NCI-H345 (cell line): ENCODE data around the gene TMEM184B.
A peak's percentile ranks its signal among the peaks of the same experiment; 100 is the strongest.

ENCODE experiments used
- DNase-seq: peaks from one replicate; lab custom pipeline; 2025; lab: John Stamatoyannopoulos, UW

The TMEM184B gene

DNA sequence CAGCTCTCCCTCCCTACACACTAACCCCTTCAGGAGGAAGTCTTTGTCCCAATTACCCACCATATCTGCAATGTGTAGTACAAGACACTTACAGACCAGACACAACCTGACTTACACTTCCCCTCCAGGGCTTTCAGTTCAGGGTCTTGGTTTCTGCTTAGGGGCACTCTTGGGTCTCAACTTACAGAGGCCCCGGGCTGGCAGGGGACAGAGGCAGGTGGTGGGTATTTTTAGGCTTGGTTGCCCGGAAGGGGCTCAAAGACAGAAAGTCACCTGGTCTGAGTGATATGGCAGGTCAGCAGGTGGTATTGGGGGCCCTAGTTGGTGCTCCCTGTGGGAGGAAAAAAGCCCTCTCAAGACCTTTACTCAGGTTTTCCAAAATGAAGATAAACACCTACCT is 3.4 kb upstream of the TMEM184B start:
- DNase-seq: no peak

DNA sequence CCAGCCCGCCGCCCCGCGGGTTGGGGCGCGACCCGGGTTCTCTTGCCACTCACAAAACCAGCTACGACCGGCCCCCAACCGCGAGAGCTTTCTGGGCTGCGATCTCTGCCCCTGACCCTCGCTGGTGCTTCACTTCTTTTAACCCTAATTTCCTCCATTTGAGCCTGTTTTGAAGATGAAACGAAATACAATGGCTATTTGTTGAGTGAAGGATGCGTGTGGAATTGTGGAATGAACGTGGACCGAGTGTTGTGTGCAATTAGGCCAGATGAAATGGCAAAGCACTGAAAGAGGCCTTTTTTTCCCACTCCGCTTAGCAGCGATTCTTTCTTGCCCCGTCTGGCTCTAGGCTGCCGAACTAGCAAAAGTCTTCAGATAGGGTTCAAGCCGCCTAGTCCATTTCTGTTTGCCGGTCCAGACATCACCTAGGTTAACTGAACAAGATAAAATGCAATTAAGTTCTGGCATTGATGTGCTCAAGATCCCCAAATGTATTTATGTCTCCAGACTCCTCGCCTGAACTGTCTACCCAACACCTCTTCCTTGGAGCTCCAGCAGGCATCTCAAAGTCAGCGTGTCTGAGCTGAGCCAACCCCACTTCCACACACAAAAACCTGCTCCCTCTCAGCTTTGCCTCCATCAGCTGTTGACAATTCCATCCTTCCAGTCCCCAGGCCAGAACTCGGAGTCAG is 471 bp upstream of the TMEM184B start:
- no peak for DNase-seq

DNA sequence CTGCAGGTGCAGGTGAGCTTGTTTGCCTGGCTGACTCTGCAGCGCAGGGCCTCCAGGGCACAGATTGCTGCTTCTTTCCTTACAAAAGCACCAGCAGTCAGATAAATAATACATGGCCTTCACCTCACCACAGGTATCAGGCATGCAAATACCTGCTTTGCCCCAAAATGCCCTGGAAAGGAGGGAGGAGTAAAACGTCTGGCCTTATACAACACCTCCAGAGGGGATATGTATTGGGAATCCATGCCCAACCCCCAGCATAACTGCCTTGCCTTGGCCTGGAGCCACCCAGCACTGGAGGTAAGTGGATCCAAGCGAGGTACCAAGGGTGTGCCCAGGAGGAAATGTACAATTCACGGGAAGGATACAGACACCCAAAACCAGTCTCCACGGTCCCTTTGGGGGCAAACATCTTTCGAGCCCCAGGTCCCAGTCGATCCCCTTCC is 860 bp downstream of the TMEM184B start:
- peak; percentile 59 for DNase-seq

DNA sequence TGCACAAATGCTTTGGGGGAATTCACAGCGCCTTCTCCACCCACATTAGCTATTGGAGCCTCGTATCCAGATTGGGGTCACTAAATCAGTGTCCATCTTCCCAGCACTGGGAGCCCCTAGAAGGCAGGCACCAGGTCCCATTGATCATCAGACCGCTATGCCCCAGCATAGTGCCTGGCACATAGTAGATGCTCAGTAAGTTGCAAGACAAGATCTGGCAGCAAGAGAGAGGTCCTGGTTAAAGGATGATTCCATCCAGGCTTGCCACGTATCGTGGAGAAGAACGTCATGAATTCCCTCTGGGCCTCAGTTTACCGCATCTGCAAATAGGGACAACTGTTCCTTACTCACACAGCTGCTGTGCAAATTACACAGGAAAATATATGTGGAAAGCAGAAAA is 1.7 kb downstream of the TMEM184B start:
- no peak for DNase-seq

DNA sequence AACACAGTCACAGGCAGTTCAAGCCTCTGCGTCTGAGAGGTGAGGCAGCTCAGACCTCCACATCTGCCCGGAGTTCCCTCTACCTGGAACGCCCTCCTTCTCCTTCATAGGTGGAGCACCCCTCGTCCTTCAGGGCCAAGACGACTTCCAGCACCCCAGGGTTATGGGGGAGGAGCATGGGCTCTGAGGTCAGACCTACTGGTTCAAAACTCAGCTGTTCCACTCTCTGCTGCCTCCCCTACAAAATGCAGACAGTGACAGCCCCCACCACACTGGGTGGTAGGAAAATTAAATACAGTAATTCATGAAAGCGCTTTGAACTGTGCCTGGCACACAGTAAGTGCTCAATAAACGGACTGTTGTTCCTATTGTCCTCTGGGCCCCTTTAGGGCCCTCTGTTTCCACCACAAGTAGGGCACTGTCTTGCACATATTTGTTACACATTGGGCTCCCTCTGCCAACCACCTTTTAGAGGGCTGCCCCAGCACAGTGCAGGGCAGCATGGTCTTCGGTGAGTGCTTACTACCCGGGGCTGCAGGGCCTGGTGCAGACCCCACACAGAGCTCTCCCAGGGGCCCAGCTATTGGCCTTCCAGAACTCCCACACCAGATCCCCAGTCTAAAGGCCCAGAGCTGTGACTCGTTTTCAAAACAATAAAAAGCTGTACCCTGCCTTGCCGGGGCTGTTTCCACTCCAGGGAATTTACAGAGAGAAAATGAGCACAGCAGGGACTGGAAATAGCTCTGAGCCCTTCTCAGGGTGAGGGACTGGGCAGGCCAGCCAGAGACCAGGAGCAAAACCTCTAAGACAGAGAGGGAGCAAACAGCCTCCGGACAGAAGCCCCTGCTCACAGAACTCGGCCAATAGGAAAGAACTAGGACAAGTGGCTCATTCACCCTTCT is 2.5 kb downstream of the TMEM184B start:
- no peak for DNase-seq

DNA sequence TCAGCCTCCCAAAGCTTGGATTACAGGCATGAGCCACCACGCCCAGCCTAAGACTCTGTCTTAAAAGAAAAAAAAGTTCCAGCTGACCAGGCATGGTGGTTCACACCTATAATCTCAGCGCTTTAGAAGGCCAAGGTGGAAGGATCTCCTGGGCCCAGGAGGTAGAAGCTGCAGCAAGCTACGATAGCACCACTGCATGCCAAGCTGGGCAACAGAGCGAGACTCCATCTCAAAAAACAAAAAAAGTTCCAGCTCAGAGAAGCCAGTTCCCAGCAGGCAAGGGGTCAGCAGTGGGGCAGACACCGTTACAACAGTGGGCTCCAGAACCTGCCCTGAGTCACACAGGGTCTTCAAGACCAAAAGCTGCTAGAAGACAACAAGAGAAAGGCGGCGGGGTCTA is 3.3 kb downstream of the TMEM184B start:
- no peak for DNase-seq

DNA sequence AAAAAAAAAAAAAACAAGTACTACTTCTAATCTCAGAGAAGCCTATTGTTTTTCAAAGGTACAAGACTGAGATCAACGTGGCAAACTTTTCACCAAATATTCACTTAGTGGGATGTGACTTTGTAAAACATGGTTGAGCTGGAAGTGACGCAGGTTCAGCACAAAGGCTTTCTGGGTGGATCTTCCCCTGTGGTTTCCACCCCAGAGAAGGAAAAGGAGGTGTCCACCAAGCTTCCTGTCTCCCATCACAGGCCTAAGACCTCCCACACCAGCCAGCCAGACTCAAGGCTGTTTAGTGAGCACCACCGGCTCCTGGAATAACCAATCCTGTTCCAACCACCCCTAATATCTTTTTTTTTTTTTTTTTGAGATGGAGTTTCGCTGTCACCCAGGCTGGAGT is 5.7 kb downstream of the TMEM184B start:
- no peak for DNase-seq

DNA sequence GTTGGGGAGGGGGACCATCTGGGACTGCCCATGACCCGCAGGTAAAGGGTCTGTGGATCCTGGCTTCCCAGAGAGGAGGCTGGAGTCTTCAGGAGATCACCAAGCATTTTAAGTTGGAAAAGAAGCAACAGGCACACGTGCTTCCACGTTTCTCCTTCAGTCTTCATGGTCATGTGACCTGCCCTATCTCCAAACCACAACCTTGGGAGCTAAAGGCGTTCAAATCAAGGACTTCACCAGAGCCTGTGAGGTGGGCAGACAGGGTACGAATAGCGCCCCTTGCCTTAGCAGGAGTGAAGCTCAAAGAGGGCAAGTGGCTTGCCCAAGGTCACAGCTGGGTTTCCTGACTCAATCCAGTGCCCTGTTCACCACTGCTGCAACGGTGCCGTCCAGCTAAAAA is 6.7 kb downstream of the TMEM184B start:
- DNase-seq: no peak

DNA sequence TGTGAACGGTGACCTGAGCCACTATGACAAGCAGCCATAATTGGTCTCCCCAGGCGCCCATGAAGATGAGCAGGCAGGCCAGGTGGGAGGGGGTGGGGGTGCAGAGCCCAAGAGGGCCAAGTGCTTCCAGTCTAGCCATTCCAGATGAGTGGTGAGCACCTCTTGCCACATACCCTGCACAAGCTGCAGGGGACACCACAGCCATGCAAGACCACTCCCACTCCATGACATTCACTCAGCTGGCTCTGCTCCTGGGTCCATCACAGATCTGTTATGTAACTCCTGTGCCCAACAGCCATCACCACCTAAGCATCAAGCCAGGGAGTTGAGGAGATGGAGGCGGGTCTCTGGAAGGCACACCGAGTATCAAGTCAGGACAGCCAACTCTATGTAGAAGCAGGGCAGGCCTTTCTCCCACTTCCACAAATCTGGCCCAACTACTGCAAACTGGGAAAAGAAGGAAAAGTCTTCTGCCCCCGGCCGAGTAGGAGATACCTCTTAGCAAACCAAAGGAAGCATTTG is 8.4 kb downstream of the TMEM184B start:
- DNase-seq: no peak

DNA sequence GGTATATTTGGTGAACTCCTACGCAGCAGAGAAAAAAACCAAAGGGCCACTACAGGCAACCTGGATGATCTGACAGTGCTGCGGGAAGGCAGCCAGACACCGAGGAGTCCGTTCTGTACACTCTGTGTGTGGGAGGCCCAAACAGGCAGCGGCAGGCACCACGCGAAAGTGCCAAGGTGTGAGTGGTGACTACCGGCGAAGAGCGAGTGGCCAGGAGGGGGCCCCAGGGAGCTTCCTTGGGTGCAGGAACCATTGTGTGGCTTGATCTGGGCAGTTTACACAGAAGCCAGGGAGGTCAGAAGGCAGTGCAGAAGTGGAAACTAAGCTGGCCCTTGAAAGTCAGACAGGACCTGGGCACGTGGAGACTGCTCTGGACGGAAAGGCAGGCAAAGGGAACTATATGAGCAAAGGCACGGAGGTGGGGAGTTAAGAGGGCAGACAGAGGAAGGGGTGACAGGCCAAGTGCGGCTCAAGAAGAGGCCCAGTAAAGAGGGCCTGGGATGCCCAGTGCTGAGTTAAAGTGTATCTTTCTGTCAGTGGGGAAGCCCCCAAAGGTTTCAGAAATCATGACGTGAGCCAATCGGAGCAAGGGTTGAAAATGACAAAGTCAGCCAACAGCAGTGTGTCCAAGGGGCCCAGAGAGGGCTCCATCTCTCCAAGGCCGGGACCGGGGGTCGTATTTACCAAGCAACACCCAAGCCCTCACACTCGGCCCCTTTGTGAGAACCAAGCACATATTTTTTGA is 10.6 kb downstream of the TMEM184B start:
- DNase-seq: no peak

DNA sequence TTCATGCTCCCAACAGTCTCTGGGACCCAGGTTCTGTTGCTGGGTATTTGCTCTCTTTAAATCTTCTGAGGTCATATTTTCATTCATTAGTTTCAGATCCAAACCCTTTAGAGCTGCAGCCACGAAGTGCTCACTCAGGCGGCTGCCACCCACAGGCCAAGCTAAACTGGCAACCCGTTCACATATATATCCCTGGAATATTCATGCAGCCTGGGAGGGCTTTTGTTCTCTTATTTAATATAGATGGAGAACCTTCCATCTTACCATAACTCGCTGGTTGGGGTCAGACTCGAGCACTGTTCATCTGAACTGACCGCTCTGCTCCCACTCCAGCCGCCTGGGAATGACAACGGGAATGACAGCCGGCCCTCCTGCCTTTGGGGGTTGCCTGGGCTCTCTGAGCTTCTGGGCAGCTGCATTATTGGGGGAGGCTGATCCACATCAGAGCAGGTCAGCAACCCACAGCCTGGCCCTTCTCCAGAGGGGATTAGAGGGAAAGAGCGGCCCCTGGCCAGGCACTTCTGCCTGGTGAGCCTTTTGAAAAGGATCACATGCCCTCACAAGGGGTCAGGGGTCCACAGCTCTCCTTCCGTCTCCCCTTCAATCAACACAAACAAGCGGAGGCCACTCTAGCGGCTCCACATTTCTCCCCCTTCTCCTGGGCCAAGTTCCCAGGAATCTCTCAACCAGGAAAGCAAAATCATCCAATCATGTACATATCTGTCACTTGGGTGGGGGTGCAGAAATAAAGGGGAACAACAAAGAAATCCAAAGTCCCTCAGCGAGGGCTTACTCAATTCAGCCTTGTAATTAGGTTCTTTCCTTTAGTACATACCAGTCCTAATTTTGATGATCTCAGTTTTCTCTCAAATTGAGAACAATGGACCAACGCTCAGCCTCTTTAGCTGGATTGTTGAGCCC is 11.8 kb downstream of the TMEM184B start:
- no peak for DNase-seq

DNA sequence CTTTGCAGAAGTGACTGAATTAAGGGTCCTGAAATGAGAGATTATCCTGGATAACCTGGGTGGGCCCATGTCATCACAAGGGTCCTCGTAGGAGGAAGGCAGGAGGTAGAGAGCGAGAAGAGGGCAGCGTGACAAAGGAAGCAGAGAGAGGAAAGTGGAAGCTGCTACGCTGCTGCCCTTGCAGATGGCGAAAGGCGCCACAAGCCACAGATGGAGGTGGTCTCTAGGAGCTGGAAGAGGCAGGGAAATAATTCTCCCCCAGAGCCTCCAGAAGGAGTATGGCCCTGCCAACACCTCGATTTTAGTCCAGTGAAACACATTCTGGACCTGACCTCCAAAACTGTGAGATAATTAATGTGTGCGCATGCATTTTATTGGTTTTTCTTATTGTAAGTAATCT is 13.4 kb downstream of the TMEM184B start:
- DNase-seq: no peak

DNA sequence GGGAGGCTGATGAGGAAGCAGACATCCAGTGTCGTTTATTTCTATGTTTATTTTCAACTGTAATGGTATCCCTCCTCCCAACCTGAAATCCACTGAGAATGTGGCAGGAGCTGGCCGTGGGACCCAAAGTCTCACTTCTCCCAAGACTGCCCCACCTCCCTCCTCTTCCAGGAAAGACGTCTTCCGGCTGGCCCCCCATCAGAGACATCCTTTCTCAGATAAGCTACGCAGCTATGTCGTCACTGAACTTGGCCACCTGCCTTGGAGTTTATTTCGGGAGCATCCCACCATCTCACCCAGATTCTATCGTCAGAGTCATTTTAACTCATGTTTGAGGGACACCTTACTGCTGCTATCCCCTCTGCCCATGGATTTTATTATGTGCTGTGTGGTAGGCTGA is 13.9 kb downstream of the TMEM184B start:
- no peak for DNase-seq

DNA sequence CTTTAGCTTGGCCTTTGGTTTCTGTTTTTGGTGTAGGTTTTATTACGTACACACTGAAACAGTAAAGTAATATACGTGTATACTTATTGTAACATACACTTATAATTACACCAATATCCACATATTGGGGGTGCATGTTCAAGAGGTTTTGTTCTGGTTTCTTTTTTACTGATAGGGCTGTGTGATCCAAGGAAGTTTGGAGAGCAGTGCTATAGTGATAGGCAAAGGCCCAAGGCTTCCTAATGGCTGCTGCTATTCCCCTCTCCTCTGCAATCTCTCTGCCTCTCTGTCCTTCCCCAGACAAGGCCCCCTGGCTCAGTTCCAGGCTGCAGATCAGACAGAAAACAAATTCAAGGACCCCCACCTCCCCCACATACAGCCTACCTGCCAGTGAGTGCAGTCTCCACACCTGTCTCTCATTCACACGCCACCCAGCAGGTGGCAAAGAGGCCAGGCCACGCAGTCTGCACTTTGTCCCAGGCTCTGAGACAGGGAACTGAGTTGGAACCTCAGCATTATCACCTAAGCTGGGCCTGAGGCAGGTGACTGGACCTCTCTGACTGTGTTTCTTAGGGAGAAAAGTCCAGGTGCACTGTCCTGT is 15.1 kb downstream of the TMEM184B start:
- peak; percentile 87 for DNase-seq

DNA sequence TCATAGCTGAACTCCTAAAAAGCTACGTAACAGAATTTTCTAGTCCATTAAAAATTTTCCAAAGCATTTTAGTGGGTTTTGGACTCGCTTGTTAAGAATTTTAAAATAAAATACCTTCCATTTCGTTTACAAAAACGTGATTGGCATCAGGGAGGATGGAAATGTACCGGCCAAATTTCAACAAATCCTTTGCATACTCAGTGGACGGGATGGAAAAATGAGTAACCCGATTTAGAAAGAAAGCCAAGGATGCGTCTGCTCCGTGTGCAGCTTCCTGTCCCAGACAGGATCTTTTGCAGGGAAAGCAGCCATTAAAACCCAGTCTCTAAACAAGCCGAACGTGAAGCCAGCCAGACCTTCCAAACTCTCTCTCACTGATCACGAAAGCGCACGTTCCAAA is 15.6 kb downstream of the TMEM184B start:
- no peak for DNase-seq

DNA sequence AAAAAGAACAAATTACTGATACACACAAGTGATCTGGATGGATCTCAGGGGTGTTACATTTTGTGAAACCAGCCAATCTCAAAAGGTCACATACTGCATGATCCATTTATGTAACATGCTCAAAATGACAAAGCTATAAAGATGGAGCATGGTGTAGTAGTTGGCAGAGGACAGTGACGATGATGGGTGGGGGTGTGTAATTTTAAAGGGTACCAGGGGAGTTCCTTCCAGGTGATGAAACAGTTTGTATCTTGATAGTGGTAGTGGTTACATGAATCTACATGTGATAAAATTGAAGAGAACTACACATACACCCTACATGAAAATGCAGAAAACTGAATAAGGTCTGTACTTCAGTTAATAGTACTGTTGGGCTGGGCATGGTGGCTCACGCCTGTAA is 17.1 kb downstream of the TMEM184B start:
- no peak for DNase-seq

DNA sequence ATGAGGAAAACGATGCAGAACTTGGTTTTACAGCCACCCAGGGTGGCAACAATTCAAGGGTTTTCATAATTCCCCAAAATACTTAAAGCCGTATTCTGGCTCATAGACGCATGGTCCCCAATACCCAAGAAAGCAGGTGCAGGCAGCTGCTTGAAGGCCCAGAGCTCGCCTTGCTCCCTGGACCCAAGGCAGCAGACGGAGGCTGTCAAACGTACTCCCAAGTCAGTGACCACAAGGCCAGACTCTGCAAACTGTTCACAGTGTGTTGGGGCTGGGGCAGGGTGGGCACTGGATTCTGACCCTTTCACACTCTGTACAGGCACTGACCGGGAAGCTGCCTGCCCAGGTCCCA is 21.5 kb downstream of the TMEM184B start:
- DNase-seq: no peak

DNA sequence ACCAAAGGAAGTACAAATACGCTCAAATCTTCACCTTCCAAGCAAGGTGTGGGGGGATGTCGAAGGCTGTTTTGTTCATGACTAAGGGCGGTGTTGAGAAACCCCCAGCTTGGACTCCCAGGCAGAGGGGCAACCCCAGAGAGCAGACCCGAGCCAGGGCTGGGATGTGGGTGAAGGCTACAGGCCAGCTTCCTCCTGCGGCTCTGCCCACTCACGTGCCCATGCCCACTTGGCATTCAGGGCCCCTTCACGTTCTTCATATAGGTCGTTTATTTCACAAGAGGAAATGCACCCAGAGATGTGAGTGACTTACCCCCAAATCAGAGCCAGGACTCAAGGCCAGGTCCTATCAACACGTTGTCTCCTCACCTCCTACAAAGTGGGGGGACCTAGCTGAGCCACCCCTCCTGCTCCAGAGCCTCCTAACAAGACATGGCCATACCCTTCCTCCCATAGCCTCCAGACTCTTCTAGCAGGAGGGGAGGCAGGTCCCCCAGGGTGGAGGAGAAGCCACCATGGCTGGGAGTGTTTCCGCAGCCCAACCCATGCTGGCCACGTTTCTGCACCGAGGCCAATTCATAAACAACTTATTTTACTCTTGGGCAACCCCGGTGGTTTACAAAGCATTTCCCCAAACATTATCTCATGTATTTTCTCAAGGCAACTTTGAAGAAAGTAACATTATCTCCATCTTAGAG is 22.0 kb downstream of the TMEM184B start:
- DNase-seq: no peak

DNA sequence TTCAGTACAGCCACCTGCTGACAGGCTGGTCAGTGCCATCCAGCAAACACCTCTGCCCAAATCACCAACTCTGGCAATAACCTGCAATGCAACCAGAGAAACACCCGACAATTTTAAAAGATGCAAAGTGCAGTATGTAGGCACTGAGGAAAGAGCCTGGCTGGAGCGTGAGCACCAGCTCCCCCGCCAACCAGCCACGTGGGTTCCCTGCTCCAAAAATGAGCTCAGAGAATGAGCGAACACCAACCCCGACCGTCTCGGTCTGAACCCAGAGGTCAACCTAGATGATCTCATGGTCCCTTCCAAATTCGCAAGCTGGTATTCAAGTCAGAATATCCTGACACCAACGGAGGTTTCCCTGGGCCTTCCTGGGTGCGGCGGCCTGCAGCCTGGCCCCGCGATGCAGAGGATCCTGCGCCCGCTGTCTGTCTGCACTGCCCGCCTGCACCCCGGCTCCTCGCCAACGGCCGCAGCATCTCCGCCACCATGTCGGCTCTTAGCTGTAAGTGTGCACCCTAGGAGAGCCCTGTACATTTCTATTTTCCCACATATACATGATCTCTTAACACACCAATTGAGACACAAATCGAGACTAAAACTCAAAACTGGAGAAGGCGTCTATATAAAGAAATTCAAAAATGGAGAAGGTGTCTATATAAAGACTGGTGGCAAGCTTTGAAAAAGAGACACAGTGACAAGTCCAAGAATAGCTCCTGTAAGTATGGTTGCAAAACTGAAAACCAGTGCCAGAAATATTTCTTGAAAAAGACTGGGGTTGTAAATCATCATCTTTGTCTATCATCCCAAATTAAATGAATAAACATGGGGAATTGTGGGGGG is 22.8 kb downstream of the TMEM184B start:
- no peak for DNase-seq

DNA sequence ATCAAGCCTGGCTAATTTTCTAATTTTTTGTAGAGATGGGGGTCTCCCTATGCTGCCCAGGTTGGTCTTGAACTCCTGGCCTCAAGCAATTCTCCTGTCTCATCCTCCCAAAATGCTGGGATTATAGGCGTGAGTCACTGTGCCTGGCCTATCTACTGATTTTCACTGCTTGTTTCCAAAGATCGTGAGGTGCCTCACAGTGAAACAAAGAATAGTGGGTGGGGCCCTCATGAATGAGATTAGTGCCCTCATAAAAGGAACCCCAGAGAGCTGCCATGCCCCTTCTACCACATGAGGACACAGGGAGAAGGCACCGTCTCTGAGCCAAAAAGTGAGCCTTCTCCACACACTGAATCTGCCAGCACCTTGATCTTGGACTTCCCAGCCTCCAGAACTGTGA is 23.5 kb downstream of the TMEM184B start:
- no peak for DNase-seq
